Measurements from ENCODE around the gene THBS2. TPM values are rescaled to one million over a fixed set of nuclear protein-coding genes. Genes with fewer than 3 reads are reported as not detected.

The THBS2 gene
- total and polyA plus RNA-seq, 10 of the 15 experiments (the other 5 are each of a cell fraction or from before 2014, with no cell fraction given) = 0.07 to 0.10 TPM; not detected in 8

DNA sequence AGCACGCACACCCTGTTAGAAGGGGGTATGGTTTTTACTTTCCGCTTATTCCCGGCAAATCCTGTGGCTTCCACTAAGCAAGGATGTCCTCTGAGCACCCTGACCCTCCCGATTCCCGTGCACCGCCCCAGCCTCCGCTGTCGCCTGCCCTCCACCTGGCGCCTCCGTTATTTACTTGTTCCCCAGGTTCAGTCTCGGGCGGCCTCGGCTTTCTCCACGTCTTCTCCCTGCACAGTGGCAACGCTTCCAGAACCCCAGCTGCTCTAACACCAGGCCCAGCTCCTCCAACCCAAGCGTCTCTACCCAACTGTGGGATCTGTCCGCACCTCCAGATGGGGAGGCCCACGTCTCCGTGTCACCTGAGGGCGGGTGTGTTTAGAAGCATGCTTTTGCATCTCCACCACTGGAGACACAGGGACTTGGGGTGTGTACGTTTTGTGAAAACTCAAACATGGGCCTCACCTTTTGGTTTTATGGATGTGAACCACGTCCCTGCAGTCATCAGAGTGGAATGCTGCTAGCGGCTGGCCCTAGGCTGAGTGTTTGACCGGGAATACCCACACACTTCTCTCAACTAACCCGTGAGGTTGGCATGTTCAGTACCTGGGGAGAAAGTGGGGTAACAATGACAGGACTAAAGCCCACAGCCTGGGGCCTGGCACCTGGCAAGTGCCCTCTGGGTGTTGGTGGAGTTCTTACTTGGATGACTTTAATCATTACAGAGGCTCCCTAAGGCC is 79.9 kb downstream of the THBS2 start:
- intact Hi-C loops (cut with micrococcal nuclease; ENCODE audit: unreplicated experiment) = no loop called here
- BruUV-seq (replicated peaks) = no TSS peak
- Histone ChIP-seq H3K9me3 (replicated peaks; ENCODE audit: control insufficient read depth, insufficient read depth, low read length) (no peaks in the 10 kb centered on the region), H3K79me2 (ENCODE audit: control insufficient read depth, insufficient read depth, low read length) (no peaks in the 10 kb centered on the region), H3K36me3 (ENCODE audit: control insufficient read depth in 2 of 2, insufficient read depth in 2 of 2, low read length in 1 of 2) (no peaks in the 10 kb centered on the region), H3K27me3 (replicated peaks in 1 of 2; ENCODE audit: control insufficient read depth in 2 of 2, insufficient read depth in 2 of 2, low read length in 1 of 2) (no peaks in the 10 kb centered on the region), H3K4me1 (ENCODE audit: control insufficient read depth, insufficient read depth, low read length) (no peaks in the 10 kb centered on the region), H3K9ac (ENCODE audit: control insufficient read depth, insufficient read depth, low read length) (no peak overlapping the region), H3K4me3 (no peak overlapping the region), H3K4me2 (ENCODE audit: control insufficient read depth, insufficient read depth) (no peak overlapping the region), H3K27ac (ENCODE audit: control insufficient read depth, insufficient read depth) (no peak overlapping the region), H2AFZ (ENCODE audit: control insufficient read depth, low read depth, low read length) (no peak overlapping the region), H4K20me1 (ENCODE audit: control insufficient read depth, insufficient read depth) (no peaks in the 10 kb centered on the region)
- ATAC-seq = no peak
- ChIA-PET SMC1A (ENCODE audit: uncharacterized antibody, unreplicated experiment) (no interaction called here), POLR2A (no interaction called here), RAD21 (ENCODE audit: unreplicated experiment) (no interaction called here), CTCF (no interaction called here)
- 55% methylated on average over 25 of the region's 25 CpGs for WGBS (ENCODE audit: insufficient coverage, insufficient replicate concordance, low lambda C conversion rate, missing lambda C conversion rate)
- FAIRE-seq = no peak
- no peak for DNase-seq (ENCODE audit: low read depth, low spot score)
- in situ Hi-C loops (cut with MboI) = no loop called here
- TF ChIP-seq IKZF1 (conservative IDR thresholded peaks at IDR 0.05) (no peak), ZSCAN29 (IDR thresholded peaks at IDR 0.05) (no peak), KAT2A (conservative IDR thresholded peaks at IDR 0.05; ENCODE audit: control insufficient read depth, low read depth, low read length) (no peak), SMARCA5 (IDR thresholded peaks at IDR 0.05) (no peak), KDM1A (IDR thresholded peaks at IDR 0.05; ENCODE audit: borderline replicate concordance) (no peak), NR2C1 (IDR thresholded peaks at IDR 0.05) (no peak), SUPT20H (IDR thresholded peaks at IDR 0.05; ENCODE audit: borderline replicate concordance, control insufficient read depth, low read depth, low read length) (no peak), HDGF (IDR thresholded peaks at IDR 0.05) (no peak)
- TF ChIP-seq, protein P1, sequence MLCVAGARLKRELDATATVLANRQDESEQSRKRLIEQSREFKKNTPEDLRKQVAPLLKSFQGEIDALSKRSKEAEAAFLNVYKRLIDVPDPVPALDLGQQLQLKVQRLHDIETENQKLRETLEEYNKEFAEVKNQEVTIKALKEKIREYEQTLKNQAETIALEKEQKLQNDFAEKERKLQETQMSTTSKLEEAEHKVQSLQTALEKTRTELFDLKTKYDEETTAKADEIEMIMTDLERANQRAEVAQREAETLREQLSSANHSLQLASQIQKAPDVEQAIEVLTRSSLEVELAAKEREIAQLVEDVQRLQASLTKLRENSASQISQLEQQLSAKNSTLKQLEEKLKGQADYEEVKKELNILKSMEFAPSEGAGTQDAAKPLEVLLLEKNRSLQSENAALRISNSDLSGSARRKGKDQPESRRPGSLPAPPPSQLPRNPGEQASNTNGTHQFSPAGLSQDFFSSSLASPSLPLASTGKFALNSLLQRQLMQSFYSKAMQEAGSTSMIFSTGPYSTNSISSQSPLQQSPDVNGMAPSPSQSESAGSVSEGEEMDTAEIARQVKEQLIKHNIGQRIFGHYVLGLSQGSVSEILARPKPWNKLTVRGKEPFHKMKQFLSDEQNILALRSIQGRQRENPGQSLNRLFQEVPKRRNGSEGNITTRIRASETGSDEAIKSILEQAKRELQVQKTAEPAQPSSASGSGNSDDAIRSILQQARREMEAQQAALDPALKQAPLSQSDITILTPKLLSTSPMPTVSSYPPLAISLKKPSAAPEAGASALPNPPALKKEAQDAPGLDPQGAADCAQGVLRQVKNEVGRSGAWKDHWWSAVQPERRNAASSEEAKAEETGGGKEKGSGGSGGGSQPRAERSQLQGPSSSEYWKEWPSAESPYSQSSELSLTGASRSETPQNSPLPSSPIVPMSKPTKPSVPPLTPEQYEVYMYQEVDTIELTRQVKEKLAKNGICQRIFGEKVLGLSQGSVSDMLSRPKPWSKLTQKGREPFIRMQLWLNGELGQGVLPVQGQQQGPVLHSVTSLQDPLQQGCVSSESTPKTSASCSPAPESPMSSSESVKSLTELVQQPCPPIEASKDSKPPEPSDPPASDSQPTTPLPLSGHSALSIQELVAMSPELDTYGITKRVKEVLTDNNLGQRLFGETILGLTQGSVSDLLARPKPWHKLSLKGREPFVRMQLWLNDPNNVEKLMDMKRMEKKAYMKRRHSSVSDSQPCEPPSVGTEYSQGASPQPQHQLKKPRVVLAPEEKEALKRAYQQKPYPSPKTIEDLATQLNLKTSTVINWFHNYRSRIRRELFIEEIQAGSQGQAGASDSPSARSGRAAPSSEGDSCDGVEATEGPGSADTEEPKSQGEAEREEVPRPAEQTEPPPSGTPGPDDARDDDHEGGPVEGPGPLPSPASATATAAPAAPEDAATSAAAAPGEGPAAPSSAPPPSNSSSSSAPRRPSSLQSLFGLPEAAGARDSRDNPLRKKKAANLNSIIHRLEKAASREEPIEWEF (IDR thresholded peaks at IDR 0.05; ENCODE audit: insufficient replicate concordance, low read depth, low read length) = no peak
- TF ChIP-seq, protein P2, sequence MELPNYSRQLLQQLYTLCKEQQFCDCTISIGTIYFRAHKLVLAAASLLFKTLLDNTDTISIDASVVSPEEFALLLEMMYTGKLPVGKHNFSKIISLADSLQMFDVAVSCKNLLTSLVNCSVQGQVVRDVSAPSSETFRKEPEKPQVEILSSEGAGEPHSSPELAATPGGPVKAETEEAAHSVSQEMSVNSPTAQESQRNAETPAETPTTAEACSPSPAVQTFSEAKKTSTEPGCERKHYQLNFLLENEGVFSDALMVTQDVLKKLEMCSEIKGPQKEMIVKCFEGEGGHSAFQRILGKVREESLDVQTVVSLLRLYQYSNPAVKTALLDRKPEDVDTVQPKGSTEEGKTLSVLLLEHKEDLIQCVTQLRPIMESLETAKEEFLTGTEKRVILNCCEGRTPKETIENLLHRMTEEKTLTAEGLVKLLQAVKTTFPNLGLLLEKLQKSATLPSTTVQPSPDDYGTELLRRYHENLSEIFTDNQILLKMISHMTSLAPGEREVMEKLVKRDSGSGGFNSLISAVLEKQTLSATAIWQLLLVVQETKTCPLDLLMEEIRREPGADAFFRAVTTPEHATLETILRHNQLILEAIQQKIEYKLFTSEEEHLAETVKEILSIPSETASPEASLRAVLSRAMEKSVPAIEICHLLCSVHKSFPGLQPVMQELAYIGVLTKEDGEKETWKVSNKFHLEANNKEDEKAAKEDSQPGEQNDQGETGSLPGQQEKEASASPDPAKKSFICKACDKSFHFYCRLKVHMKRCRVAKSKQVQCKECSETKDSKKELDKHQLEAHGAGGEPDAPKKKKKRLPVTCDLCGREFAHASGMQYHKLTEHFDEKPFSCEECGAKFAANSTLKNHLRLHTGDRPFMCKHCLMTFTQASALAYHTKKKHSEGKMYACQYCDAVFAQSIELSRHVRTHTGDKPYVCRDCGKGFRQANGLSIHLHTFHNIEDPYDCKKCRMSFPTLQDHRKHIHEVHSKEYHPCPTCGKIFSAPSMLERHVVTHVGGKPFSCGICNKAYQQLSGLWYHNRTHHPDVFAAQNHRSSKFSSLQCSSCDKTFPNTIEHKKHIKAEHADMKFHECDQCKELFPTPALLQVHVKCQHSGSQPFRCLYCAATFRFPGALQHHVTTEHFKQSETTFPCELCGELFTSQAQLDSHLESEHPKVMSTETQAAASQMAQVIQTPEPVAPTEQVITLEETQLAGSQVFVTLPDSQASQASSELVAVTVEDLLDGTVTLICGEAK (IDR thresholded peaks at IDR 0.05; ENCODE audit: borderline replicate concordance) = no peak
- TF ChIP-seq, protein P3, sequence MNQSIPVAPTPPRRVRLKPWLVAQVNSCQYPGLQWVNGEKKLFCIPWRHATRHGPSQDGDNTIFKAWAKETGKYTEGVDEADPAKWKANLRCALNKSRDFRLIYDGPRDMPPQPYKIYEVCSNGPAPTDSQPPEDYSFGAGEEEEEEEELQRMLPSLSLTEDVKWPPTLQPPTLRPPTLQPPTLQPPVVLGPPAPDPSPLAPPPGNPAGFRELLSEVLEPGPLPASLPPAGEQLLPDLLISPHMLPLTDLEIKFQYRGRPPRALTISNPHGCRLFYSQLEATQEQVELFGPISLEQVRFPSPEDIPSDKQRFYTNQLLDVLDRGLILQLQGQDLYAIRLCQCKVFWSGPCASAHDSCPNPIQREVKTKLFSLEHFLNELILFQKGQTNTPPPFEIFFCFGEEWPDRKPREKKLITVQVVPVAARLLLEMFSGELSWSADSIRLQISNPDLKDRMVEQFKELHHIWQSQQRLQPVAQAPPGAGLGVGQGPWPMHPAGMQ (IDR thresholded peaks at IDR 0.05; ENCODE audit: borderline replicate concordance) = no peak
- TF ChIP-seq, protein P4, sequence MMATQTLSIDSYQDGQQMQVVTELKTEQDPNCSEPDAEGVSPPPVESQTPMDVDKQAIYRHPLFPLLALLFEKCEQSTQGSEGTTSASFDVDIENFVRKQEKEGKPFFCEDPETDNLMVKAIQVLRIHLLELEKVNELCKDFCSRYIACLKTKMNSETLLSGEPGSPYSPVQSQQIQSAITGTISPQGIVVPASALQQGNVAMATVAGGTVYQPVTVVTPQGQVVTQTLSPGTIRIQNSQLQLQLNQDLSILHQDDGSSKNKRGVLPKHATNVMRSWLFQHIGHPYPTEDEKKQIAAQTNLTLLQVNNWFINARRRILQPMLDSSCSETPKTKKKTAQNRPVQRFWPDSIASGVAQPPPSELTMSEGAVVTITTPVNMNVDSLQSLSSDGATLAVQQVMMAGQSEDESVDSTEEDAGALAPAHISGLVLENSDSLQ (IDR thresholded peaks at IDR 0.05) = no peak

Measured in GM12878 (cell line).